ENCODE results near the gene WFIKKN1. TPM values are rescaled to one million over a fixed set of nuclear protein-coding genes. Genes with fewer than 3 reads are reported as not detected.

Gene WFIKKN1
- total and polyA plus RNA-seq, 2 of the 13 experiments (the other 11 are each of a cell fraction or from before 2014, with no cell fraction given), result 1.7 to 4.9 TPM

- no peak for TF ChIP-seq DNMT1 (CRISPR knock-in tag; IDR thresholded peaks at IDR 0.05)
- no peak for TF ChIP-seq RCOR2 (CRISPR knock-in tag; IDR thresholded peaks at IDR 0.05)
- TF ChIP-seq SP2 (CRISPR knock-in tag; IDR thresholded peaks at IDR 0.05), result no peak
- no peak for TF ChIP-seq ISX (CRISPR knock-in tag; conservative IDR thresholded peaks at IDR 0.05)
- no peak for TF ChIP-seq THRA (CRISPR knock-in tag; IDR thresholded peaks at IDR 0.05; ENCODE audit: borderline replicate concordance)
- no peak for TF ChIP-seq AKNA (CRISPR knock-in tag; IDR thresholded peaks at IDR 0.05; ENCODE audit: borderline replicate concordance)
- TF ChIP-seq SATB2 (CRISPR knock-in tag; IDR thresholded peaks at IDR 0.05), result no peak
- no peak for TF ChIP-seq ARNT (IDR thresholded peaks at IDR 0.05)
- TF ChIP-seq GABPB1 (CRISPR knock-in tag; IDR thresholded peaks at IDR 0.05), result no peak
- TF ChIP-seq TARDBP (CRISPR knock-in tag; IDR thresholded peaks at IDR 0.05), result no peak; the same call in 1 of the 2 replicates
- no peak for TF ChIP-seq ZNF335 (CRISPR knock-in tag; IDR thresholded peaks at IDR 0.05)
- TF ChIP-seq STAT5B (CRISPR knock-in tag; IDR thresholded peaks at IDR 0.05), result no peak
- TF ChIP-seq ZNF788 (CRISPR knock-in tag; IDR thresholded peaks at IDR 0.05; ENCODE audit: borderline replicate concordance), result no peak; the same call in 1 of the 2 replicates
- peak; percentile 37; the same call in 1 of the 2 replicates for TF ChIP-seq ZNF431 (CRISPR knock-in tag; IDR thresholded peaks at IDR 0.05; ENCODE audit: borderline replicate concordance, low read depth)
- no peak for TF ChIP-seq ZFP1 (CRISPR knock-in tag; IDR thresholded peaks at IDR 0.05)
- TF ChIP-seq FIP1L1 (IDR thresholded peaks at IDR 0.05; ENCODE audit: borderline replicate concordance, insufficient read depth, low read depth, low read length), result no peak
- no peak for TF ChIP-seq ZNF883 (CRISPR knock-in tag; IDR thresholded peaks at IDR 0.05; ENCODE audit: not compliant biosample characterization)
Measured at GRCh38 chr16:630249-630814, 453 bp upstream of the WFIKKN1 start (continued).
